ENCODE results near the gene RAB28. TPM values are rescaled to one million over a fixed set of nuclear protein-coding genes. Genes with fewer than 3 reads are reported as not detected.

Gene RAB28
- total RNA-seq, 4 donors from 2014 or later: 18.7 to 34.2 (median 20.1) TPM

GRCh38 chr4:13471400-13471799 lies 12.7 kb downstream of the RAB28 start:
- TF ChIP-seq CTCF (IDR thresholded peaks at IDR 0.05; ENCODE audit: low read depth): no peak

- TF ChIP-seq CTCF (IDR thresholded peaks at IDR 0.05; ENCODE audit: low read depth): no peak
Observed at GRCh38 chr4:13470379-13470778, 13.8 kb downstream of the RAB28 start.

- no peak for TF ChIP-seq CTCF (IDR thresholded peaks at IDR 0.05; ENCODE audit: low read depth)
Observed at GRCh38 chr4:13464973-13465372, 19.2 kb downstream of the RAB28 start.

- no peak for TF ChIP-seq CTCF (IDR thresholded peaks at IDR 0.05; ENCODE audit: low read depth)
Observed at GRCh38 chr4:13464543-13464942, 19.6 kb downstream of the RAB28 start.

GRCh38 chr4:13461191-13461905 lies 22.8 kb downstream of the RAB28 start:
- TF ChIP-seq CTCF (IDR thresholded peaks at IDR 0.05; ENCODE audit: low read depth): no peak

- no peak for TF ChIP-seq CTCF (IDR thresholded peaks at IDR 0.05; ENCODE audit: low read depth)
Observed at GRCh38 chr4:13455411-13455810, 28.7 kb downstream of the RAB28 start.

- TF ChIP-seq CTCF (IDR thresholded peaks at IDR 0.05; ENCODE audit: low read depth): no peak
Observed at GRCh38 chr4:13454786-13455185, 29.4 kb downstream of the RAB28 start.
